WTC11 (cell line): Measurements from ENCODE around the gene MED23. TPM values are rescaled to one million over a fixed set of nuclear protein-coding genes. Genes with fewer than 3 reads are reported as not detected.

ENCODE experiments used
- E2F5 ChIP-seq: sonication (generic); formaldehyde crosslinking; IDR thresholded peaks from 2 replicates; pipeline ENCODE4 v1.8.1; 2022; ENCODE audit warnings: mild to moderate bottlenecking, moderate library complexity, missing genetic modification reagents
- ETV6 ChIP-seq: sonication (generic); formaldehyde crosslinking; IDR thresholded peaks from 2 replicates; pipeline ENCODE4 v1.8.1; 2022; ENCODE audit warnings: mild to moderate bottlenecking, missing genetic modification reagents
- FOXK1 ChIP-seq: sonication (generic); formaldehyde crosslinking; IDR thresholded peaks from 2 replicates; pipeline ENCODE4 v1.8.0; 2022; ENCODE audit warnings: mild to moderate bottlenecking, moderate library complexity, missing genetic modification reagents
- MLX ChIP-seq: sonication (generic); formaldehyde crosslinking; IDR thresholded peaks from 2 replicates; pipeline ENCODE4 v1.8.1; 2023; ENCODE audit warnings: mild to moderate bottlenecking, missing genetic modification reagents, moderate library complexity
- MXD4 ChIP-seq: fragments of 250-450 bp; sonication (Bioruptor Pico); IDR thresholded peaks from 2 replicates; pipeline ENCODE4 v1.8.0; 2021; ENCODE audit warnings: mild to moderate bottlenecking, moderate library complexity, borderline replicate concordance
- NR1H2 ChIP-seq: sonication (generic); formaldehyde crosslinking; IDR thresholded peaks from 2 replicates; pipeline ENCODE4 v1.9.0; 2021; ENCODE audit warnings: mild to moderate bottlenecking, moderate library complexity, missing genetic modification reagents
- PRRX2 ChIP-seq: fragments of 250-450 bp; sonication (Bioruptor Pico); IDR thresholded peaks from 2 replicates; pipeline ENCODE4 v1.8.0; 2021; ENCODE audit warnings: mild to moderate bottlenecking
- TP53 ChIP-seq: sonication (generic); formaldehyde crosslinking; IDR thresholded peaks from 2 replicates; pipeline ENCODE4 v1.8.1; 2023; ENCODE audit warnings: mild to moderate bottlenecking, missing genetic modification reagents
- ZMAT4 ChIP-seq: fragments of 250-450 bp; sonication (Bioruptor Pico); IDR thresholded peaks from 2 replicates; pipeline ENCODE4 v1.9.0; 2021; ENCODE audit warnings: mild to moderate bottlenecking
- ZNF138 ChIP-seq: sonication (generic); formaldehyde crosslinking; conservative IDR thresholded peaks from 2 replicates; pipeline ENCODE4 v1.8.1; 2022; ENCODE audit warnings: mild to moderate bottlenecking, moderate library complexity, missing genetic modification reagents
- ZNF219 ChIP-seq: sonication (generic); formaldehyde crosslinking; IDR thresholded peaks from 2 replicates; pipeline ENCODE4 v1.8.0; 2023; ENCODE audit warnings: missing genetic modification reagents, mild to moderate bottlenecking, borderline replicate concordance
- ZNF281 ChIP-seq: sonication (generic); formaldehyde crosslinking; IDR thresholded peaks from 2 replicates; pipeline ENCODE4 v1.8.0; 2023; ENCODE audit warnings: mild to moderate bottlenecking, missing genetic modification reagents
- ZNF396 ChIP-seq: fragments of 250-450 bp; sonication (Bioruptor Pico); IDR thresholded peaks from 2 replicates; pipeline ENCODE4 v1.8.0; 2021; ENCODE audit warnings: mild to moderate bottlenecking, moderate library complexity, borderline replicate concordance
- ZNF423 ChIP-seq: fragments of 250-450 bp; sonication (Bioruptor Pico); IDR thresholded peaks from 2 replicates; pipeline ENCODE4 v2.1.2; 2022; ENCODE audit warnings: mild to moderate bottlenecking, moderate library complexity
- total RNA-seq: library from RNA; stranded (reverse); gene quantifications from 3 replicates; pipeline ENCODE4 v1.2.3, GENCODE V29; 2021
- TF ChIP-seq, protein P1 (sequence below): sonication (generic); formaldehyde crosslinking; IDR thresholded peaks from 2 replicates; pipeline ENCODE4 v1.8.1; 2022; ENCODE audit warnings: low read depth, missing genetic modification reagents, borderline replicate concordance
- TF ChIP-seq, protein P2 (sequence below): sonication (generic); formaldehyde crosslinking; conservative IDR thresholded peaks from 2 replicates; pipeline ENCODE4 v1.8.1; 2022; ENCODE audit warnings: mild to moderate bottlenecking, missing genetic modification reagents
- TF ChIP-seq, protein P3 (sequence below): sonication (generic); formaldehyde crosslinking; IDR thresholded peaks from 2 replicates; pipeline ENCODE4 v1.8.0; 2022; ENCODE audit warnings: mild to moderate bottlenecking, missing genetic modification reagents
- TF ChIP-seq, protein P4 (sequence below): sonication (generic); formaldehyde crosslinking; conservative IDR thresholded peaks from 2 replicates; pipeline ENCODE4 v1.8.1; 2023; ENCODE audit warnings: mild to moderate bottlenecking, low read depth, missing genetic modification reagents, moderate library complexity
- TF ChIP-seq, protein P5 (sequence below): sonication (generic); formaldehyde crosslinking; IDR thresholded peaks from 2 replicates; pipeline ENCODE4 v1.8.0; 2023; ENCODE audit warnings: missing genetic modification reagents, mild to moderate bottlenecking, borderline replicate concordance
- TF ChIP-seq, protein P6 (sequence below): sonication (generic); formaldehyde crosslinking; IDR thresholded peaks from 2 replicates; pipeline ENCODE4 v1.8.0; 2022; ENCODE audit warnings: mild to moderate bottlenecking, missing genetic modification reagents

The MED23 gene
- total RNA-seq, 1 experiment from 2014 or later: 19.0 TPM

GRCh38 chr6:131627724-131628682, at the start of gene MED23 (continued):
- TF ChIP-seq, protein P1, sequence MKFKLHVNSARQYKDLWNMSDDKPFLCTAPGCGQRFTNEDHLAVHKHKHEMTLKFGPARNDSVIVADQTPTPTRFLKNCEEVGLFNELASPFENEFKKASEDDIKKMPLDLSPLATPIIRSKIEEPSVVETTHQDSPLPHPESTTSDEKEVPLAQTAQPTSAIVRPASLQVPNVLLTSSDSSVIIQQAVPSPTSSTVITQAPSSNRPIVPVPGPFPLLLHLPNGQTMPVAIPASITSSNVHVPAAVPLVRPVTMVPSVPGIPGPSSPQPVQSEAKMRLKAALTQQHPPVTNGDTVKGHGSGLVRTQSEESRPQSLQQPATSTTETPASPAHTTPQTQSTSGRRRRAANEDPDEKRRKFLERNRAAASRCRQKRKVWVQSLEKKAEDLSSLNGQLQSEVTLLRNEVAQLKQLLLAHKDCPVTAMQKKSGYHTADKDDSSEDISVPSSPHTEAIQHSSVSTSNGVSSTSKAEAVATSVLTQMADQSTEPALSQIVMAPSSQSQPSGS (CRISPR knock-in tag): no peak
- TF ChIP-seq ZNF138 (peak; percentile 6; the same call in 1 of the 2 replicates), E2F5 (CRISPR knock-in tag) (peak; percentile 63; the same call in 1 of the 2 replicates), ZNF281 (CRISPR knock-in tag) (peak; percentile 58; the same call in 1 of the 2 replicates), ETV6 (CRISPR knock-in tag) (peak; percentile 99), MXD4 (CRISPR knock-in tag) (0 out of 2 replicates have a peak, but pooled peaks have one; percentile 19), ZNF396 (CRISPR knock-in tag) (no peak), FOXK1 (CRISPR knock-in tag) (peak; percentile 90), MLX (CRISPR knock-in tag) (0 out of 2 replicates have a peak, but pooled peaks have one; percentile 40), PRRX2 (peak; percentile 81; the same call in 1 of the 2 replicates), NR1H2 (CRISPR knock-in tag) (no peak), TP53 (CRISPR knock-in tag) (peak; percentile 90; the same call in 1 of the 2 replicates), ZMAT4 (CRISPR knock-in tag) (no peak), ZNF219 (CRISPR knock-in tag) (no peak), ZNF423 (CRISPR knock-in tag) (no peak)
- TF ChIP-seq, protein P2, sequence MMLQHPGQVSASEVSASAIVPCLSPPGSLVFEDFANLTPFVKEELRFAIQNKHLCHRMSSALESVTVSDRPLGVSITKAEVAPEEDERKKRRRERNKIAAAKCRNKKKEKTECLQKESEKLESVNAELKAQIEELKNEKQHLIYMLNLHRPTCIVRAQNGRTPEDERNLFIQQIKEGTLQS: no peak
- TF ChIP-seq, protein P3, sequence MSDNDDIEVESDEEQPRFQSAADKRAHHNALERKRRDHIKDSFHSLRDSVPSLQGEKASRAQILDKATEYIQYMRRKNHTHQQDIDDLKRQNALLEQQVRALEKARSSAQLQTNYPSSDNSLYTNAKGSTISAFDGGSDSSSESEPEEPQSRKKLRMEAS (CRISPR knock-in tag): 0 out of 2 replicates have a peak, but pooled peaks have one; percentile 65
- TF ChIP-seq, protein P4, sequence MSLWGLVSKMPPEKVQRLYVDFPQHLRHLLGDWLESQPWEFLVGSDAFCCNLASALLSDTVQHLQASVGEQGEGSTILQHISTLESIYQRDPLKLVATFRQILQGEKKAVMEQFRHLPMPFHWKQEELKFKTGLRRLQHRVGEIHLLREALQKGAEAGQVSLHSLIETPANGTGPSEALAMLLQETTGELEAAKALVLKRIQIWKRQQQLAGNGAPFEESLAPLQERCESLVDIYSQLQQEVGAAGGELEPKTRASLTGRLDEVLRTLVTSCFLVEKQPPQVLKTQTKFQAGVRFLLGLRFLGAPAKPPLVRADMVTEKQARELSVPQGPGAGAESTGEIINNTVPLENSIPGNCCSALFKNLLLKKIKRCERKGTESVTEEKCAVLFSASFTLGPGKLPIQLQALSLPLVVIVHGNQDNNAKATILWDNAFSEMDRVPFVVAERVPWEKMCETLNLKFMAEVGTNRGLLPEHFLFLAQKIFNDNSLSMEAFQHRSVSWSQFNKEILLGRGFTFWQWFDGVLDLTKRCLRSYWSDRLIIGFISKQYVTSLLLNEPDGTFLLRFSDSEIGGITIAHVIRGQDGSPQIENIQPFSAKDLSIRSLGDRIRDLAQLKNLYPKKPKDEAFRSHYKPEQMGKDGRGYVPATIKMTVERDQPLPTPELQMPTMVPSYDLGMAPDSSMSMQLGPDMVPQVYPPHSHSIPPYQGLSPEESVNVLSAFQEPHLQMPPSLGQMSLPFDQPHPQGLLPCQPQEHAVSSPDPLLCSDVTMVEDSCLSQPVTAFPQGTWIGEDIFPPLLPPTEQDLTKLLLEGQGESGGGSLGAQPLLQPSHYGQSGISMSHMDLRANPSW: 0 out of 2 replicates have a peak, but pooled peaks have one; percentile 39
- TF ChIP-seq, protein P5, sequence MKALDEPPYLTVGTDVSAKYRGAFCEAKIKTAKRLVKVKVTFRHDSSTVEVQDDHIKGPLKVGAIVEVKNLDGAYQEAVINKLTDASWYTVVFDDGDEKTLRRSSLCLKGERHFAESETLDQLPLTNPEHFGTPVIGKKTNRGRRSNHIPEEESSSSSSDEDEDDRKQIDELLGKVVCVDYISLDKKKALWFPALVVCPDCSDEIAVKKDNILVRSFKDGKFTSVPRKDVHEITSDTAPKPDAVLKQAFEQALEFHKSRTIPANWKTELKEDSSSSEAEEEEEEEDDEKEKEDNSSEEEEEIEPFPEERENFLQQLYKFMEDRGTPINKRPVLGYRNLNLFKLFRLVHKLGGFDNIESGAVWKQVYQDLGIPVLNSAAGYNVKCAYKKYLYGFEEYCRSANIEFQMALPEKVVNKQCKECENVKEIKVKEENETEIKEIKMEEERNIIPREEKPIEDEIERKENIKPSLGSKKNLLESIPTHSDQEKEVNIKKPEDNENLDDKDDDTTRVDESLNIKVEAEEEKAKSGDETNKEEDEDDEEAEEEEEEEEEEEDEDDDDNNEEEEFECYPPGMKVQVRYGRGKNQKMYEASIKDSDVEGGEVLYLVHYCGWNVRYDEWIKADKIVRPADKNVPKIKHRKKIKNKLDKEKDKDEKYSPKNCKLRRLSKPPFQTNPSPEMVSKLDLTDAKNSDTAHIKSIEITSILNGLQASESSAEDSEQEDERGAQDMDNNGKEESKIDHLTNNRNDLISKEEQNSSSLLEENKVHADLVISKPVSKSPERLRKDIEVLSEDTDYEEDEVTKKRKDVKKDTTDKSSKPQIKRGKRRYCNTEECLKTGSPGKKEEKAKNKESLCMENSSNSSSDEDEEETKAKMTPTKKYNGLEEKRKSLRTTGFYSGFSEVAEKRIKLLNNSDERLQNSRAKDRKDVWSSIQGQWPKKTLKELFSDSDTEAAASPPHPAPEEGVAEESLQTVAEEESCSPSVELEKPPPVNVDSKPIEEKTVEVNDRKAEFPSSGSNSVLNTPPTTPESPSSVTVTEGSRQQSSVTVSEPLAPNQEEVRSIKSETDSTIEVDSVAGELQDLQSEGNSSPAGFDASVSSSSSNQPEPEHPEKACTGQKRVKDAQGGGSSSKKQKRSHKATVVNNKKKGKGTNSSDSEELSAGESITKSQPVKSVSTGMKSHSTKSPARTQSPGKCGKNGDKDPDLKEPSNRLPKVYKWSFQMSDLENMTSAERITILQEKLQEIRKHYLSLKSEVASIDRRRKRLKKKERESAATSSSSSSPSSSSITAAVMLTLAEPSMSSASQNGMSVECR (CRISPR knock-in tag): peak; percentile 68; the same call in 1 of the 2 replicates
- TF ChIP-seq, protein P6, sequence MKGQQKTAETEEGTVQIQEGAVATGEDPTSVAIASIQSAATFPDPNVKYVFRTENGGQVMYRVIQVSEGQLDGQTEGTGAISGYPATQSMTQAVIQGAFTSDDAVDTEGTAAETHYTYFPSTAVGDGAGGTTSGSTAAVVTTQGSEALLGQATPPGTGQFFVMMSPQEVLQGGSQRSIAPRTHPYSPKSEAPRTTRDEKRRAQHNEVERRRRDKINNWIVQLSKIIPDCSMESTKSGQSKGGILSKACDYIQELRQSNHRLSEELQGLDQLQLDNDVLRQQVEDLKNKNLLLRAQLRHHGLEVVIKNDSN (CRISPR knock-in tag): no peak
